ENCODE results near the gene STK10. TPM values are rescaled to one million over a fixed set of nuclear protein-coding genes. Genes with fewer than 3 reads are reported as not detected.

Gene STK10
- total and polyA plus RNA-seq, 9 of the 15 experiments (the other 6 are each of a cell fraction or from before 2014, with no cell fraction given), result 0.30 to 6.7 (median 2.4) TPM

DNA sequence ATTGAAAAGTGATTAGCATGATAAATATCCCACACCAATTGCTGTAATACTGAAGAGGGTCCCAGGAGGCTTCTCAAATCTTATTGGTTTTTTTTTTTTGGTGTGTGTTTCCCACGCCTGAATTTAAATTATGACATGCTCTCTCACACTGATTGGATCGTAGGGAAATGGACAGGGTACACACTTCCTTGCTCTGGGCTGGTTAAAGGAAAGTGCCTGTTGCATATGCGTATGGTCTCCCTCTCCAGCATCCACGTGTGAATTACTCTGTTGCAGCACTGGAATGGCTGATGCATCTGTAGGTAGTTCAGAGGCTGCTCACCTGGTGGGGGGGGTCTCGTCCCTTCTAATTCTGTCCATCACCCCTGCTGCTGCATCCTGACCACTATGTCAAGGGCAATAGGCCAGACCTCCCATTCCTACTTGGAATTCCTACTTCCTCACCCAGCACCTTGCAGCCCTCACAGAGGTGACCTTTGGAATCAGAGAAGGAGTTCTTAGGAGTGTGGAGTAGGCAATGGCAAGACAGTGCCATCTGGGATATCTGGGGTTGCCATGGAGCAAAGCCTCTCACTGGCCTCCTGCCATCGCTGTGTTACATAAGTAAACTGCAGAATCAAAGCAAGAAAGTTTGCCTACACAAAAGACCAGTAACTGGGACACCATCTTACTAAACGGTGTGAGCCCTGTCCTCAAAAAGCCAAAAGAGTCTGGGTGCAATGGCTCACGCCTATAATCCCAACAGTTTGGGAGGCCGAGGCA is 110.2 kb downstream of the STK10 start:
- 46% methylated on average over 9 of the region's 9 CpGs for WGBS (ENCODE audit: insufficient coverage, low coverage, missing lambda C conversion rate)
- POLR2A ChIA-PET, result no interaction called here
- Histone ChIP-seq H3K9ac (ENCODE audit: insufficient read depth in 1 of 2, low read depth in 2 of 2, low read length in 2 of 2) (no peak overlapping the region), H2AFZ (ENCODE audit: low read depth, low read length) (no peak overlapping the region), H4K20me1 (replicated peaks; ENCODE audit: control insufficient read depth, insufficient read depth, low read length) (no peaks in the 10 kb centered on the region), H3K9me1 (ENCODE audit: control insufficient read depth, insufficient read depth, low read length) (no peaks in the 10 kb centered on the region), H3K79me2 (ENCODE audit: control insufficient read depth, insufficient read depth, low read length) (no peaks in the 10 kb centered on the region), H3K36me3 (ENCODE audit: control insufficient read depth, insufficient read depth, low read length) (no peaks in the 10 kb centered on the region), H3K27ac (ENCODE audit: extremely low read depth, low read depth, low read length) (no peak overlapping the region), H3K27me3 (ENCODE audit: control insufficient read depth in 2 of 2, insufficient read depth in 2 of 2, low read length in 2 of 2) (peaks cover 2 to 16% of the 10 kb centered on the region in 2 experiments; a peak in 2 of 5 replicates), H3K4me3 (no peak overlapping the region), H3K4me2 (ENCODE audit: insufficient read depth, low read length) (no peak overlapping the region), H3K9me3 (replicated peaks; ENCODE audit: control insufficient read depth, insufficient read depth, low read depth, low read length) (0 out of 2 replicates have a peak, but pooled peaks cover 1% of the 10 kb centered on the region), H3K4me1 (replicated peaks in 1 of 2; ENCODE audit: control insufficient read depth in 2 of 2, insufficient read depth in 2 of 2, low read length in 2 of 2) (no peaks in the 10 kb centered on the region; a peak in 2 of 5 replicates)
- CTCF ChIA-PET (ENCODE audit: low intra/inter-chr PET ratio), result no interaction called here
- no peak for ATAC-seq
- FAIRE-seq, result no peak
- no peak for DNase-seq (ENCODE audit: extremely low read depth in 1 of 4, low spot score in 3 of 4)
- intact Hi-C loops (cut with micrococcal nuclease), result no loop called here
- no TSS peak for BruUV-seq (replicated peaks)
- in situ Hi-C loops (cut with MboI), result no loop called here
- TF ChIP-seq ZNF165 (CRISPR knock-in tag; IDR thresholded peaks at IDR 0.05; ENCODE audit: borderline replicate concordance) (no peak), PPARD (CRISPR knock-in tag; IDR thresholded peaks at IDR 0.05) (no peak), ZNF316 (IDR thresholded peaks at IDR 0.05) (no peak), CREB3L1 (IDR thresholded peaks at IDR 0.05; ENCODE audit: borderline replicate concordance, low read depth) (no peak), EWSR1 (IDR thresholded peaks at IDR 0.05; ENCODE audit: borderline replicate concordance, low read depth, partially characterized antibody) (no peak), POLR2B (IDR thresholded peaks at IDR 0.05; ENCODE audit: low read depth, partially characterized antibody) (no peak), ZNF274 (IDR thresholded peaks at IDR 0.05; ENCODE audit: borderline replicate concordance, low read depth, low read length) (no peak), NR2C2 (CRISPR knock-in tag; IDR thresholded peaks at IDR 0.05) (no peak), NR2C2 (tag; IDR thresholded peaks at IDR 0.05) (no peak), ZNF77 (CRISPR knock-in tag; IDR thresholded peaks at IDR 0.05) (no peak), KHSRP (IDR thresholded peaks at IDR 0.05) (no peak), IRF2 (CRISPR knock-in tag; IDR thresholded peaks at IDR 0.05) (no peak), NR4A1 (CRISPR knock-in tag; IDR thresholded peaks at IDR 0.05) (no peak), NR4A1 (tag; IDR thresholded peaks at IDR 0.05) (no peak), MEIS2 (IDR thresholded peaks at IDR 0.05; ENCODE audit: partially characterized antibody) (no peak), BDP1 (IDR thresholded peaks at IDR 0.05; ENCODE audit: insufficient read depth, insufficient read length) (no peak), PML (IDR thresholded peaks at IDR 0.05; ENCODE audit: low read length) (no peak), ILK (tag; IDR thresholded peaks at IDR 0.05; ENCODE audit: borderline replicate concordance, low read depth) (no peak), SMARCA5 (IDR thresholded peaks at IDR 0.05) (no peak), SIN3B (IDR thresholded peaks at IDR 0.05; ENCODE audit: low read depth) (no peak)
- TF ChIP-seq, protein P1, sequence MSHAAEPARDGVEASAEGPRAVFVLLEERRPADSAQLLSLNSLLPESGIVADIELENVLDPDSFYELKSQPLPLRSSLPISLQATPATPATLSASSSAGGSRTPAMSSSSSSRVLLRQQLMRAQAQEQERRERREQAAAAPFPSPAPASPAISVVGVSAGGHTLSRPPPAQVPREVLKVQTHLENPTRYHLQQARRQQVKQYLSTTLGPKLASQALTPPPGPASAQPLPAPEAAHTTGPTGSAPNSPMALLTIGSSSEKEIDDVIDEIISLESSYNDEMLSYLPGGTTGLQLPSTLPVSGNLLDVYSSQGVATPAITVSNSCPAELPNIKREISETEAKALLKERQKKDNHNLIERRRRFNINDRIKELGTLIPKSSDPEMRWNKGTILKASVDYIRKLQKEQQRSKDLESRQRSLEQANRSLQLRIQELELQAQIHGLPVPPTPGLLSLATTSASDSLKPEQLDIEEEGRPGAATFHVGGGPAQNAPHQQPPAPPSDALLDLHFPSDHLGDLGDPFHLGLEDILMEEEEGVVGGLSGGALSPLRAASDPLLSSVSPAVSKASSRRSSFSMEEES (CRISPR knock-in tag; IDR thresholded peaks at IDR 0.05), result no peak
